ENCODE results near the gene IGHMBP2.

DNA sequence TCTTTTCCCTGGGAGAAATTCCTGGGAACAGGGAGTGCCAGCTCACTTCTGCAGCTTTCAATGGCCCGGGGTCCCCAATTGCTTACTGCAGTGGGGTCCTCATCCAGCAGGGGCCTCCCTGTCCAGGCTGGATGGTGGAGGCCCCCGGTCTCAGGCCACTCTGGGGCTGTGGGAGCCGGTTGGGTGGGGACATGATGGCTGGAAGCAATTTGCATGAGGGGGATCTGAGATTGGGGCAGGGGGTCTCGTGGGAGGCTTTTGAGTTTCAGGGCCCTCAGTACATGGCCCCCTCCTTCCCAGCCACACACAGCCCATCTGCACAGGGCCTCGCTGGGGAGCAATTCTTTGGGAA, 51.9 kb downstream of the IGHMBP2 start:
- TF ChIP-seq, protein P1, sequence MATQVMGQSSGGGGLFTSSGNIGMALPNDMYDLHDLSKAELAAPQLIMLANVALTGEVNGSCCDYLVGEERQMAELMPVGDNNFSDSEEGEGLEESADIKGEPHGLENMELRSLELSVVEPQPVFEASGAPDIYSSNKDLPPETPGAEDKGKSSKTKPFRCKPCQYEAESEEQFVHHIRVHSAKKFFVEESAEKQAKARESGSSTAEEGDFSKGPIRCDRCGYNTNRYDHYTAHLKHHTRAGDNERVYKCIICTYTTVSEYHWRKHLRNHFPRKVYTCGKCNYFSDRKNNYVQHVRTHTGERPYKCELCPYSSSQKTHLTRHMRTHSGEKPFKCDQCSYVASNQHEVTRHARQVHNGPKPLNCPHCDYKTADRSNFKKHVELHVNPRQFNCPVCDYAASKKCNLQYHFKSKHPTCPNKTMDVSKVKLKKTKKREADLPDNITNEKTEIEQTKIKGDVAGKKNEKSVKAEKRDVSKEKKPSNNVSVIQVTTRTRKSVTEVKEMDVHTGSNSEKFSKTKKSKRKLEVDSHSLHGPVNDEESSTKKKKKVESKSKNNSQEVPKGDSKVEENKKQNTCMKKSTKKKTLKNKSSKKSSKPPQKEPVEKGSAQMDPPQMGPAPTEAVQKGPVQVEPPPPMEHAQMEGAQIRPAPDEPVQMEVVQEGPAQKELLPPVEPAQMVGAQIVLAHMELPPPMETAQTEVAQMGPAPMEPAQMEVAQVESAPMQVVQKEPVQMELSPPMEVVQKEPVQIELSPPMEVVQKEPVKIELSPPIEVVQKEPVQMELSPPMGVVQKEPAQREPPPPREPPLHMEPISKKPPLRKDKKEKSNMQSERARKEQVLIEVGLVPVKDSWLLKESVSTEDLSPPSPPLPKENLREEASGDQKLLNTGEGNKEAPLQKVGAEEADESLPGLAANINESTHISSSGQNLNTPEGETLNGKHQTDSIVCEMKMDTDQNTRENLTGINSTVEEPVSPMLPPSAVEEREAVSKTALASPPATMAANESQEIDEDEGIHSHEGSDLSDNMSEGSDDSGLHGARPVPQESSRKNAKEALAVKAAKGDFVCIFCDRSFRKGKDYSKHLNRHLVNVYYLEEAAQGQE (tag by site-specific recombination; IDR thresholded peaks at IDR 0.05) = no peak
- TF ChIP-seq ZNF184 (tag by site-specific recombination; IDR thresholded peaks at IDR 0.05) = no peak
- TF ChIP-seq, protein P2, sequence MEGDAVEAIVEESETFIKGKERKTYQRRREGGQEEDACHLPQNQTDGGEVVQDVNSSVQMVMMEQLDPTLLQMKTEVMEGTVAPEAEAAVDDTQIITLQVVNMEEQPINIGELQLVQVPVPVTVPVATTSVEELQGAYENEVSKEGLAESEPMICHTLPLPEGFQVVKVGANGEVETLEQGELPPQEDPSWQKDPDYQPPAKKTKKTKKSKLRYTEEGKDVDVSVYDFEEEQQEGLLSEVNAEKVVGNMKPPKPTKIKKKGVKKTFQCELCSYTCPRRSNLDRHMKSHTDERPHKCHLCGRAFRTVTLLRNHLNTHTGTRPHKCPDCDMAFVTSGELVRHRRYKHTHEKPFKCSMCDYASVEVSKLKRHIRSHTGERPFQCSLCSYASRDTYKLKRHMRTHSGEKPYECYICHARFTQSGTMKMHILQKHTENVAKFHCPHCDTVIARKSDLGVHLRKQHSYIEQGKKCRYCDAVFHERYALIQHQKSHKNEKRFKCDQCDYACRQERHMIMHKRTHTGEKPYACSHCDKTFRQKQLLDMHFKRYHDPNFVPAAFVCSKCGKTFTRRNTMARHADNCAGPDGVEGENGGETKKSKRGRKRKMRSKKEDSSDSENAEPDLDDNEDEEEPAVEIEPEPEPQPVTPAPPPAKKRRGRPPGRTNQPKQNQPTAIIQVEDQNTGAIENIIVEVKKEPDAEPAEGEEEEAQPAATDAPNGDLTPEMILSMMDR (tag by site-specific recombination; IDR thresholded peaks at IDR 0.05) = no peak
- no peak for TF ChIP-seq ZNF324 (tag by site-specific recombination; IDR thresholded peaks at IDR 0.05)
- no peak for TF ChIP-seq ZFP41 (tag by site-specific recombination; IDR thresholded peaks at IDR 0.05; ENCODE audit: borderline replicate concordance)
- no peak for TF ChIP-seq GLIS1 (tag by site-specific recombination; IDR thresholded peaks at IDR 0.05)
- TF ChIP-seq REPIN1 (tag by site-specific recombination; IDR thresholded peaks at IDR 0.05; ENCODE audit: low read depth) = no peak
- TF ChIP-seq SP2 (tag by site-specific recombination; IDR thresholded peaks at IDR 0.05) = no peak
- TF ChIP-seq ZSCAN30 (tag by site-specific recombination; IDR thresholded peaks at IDR 0.05) = no peak
- no peak for TF ChIP-seq YY1 (tag by site-specific recombination; IDR thresholded peaks at IDR 0.05)
- TF ChIP-seq, protein P3, sequence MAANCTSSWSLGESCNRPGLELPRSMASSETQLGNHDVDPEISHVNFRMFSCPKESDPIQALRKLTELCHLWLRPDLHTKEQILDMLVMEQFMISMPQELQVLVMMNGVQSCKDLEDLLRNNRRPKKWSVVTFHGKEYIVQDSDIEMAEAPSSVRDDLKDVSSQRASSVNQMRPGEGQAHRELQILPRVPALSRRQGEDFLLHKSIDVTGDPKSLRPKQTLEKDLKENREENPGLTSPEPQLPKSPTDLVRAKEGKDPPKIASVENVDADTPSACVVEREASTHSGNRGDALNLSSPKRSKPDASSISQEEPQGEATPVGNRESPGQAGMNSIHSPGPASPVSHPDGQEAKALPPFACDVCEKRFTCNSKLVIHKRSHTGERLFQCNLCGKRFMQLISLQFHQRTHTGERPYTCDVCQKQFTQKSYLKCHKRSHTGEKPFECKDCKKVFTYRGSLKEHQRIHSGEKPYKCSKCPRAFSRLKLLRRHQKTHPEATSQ (tag by site-specific recombination; IDR thresholded peaks at IDR 0.05) = no peak
- TF ChIP-seq ZNF121 (tag by site-specific recombination; IDR thresholded peaks at IDR 0.05) = no peak
